Neutrophil (primary cell): Measurements from ENCODE around the gene DOK1.

Source experiments
- H3K27ac ChIP-seq: fragments of 200-600 bp; sonication (generic); 2 replicates; pipeline ENCODE4 v1.5.1; 2016; ENCODE audit warnings: mild to moderate bottlenecking, moderate library complexity
- H3K27me3 ChIP-seq: fragments of 200-600 bp; sonication (generic); 2 replicates; pipeline ENCODE4 v1.6.0; 2016; ENCODE audit warnings: mild to moderate bottlenecking
- H3K36me3 ChIP-seq: fragments of 200-600 bp; sonication (generic); 2 replicates; pipeline ENCODE4 v1.5.1; 2017
- H3K4me1 ChIP-seq, 2 experiments: fragments of 200-600 bp in 1 of 2; sonication (generic) in 1 of 2; 1 replicate in 1 of 2; 2 replicates in 1 of 2; pipeline versions ENCODE4 v1.5.1 to v1.6.1; 2013 to 2016; ENCODE audit warnings: low read depth in 1 of 2, low read length in 1 of 2, mild to moderate bottlenecking in 1 of 2, moderate library complexity in 1 of 2; ENCODE audit not compliant: control insufficient read depth in 1 of 2, insufficient read depth in 1 of 2
- H3K4me3 ChIP-seq, 2 experiments: fragments of 200-600 bp in 1 of 2; sonication (generic) in 1 of 2; 1 replicate in 1 of 2; 2 replicates in 1 of 2; pipeline ENCODE4 v1.5.1; 2013 to 2016; ENCODE audit warnings: low read depth in 1 of 2, low read length in 1 of 2, mild to moderate bottlenecking in 1 of 2, moderate library complexity in 1 of 2
- H3K9me3 ChIP-seq: fragments of 200-600 bp; sonication (generic); 2 replicates; pipeline ENCODE4 v1.5.1; 2016
- CTCF ChIP-seq: fragments of 200-600 bp; sonication (generic); IDR thresholded peaks from 2 replicates; pipeline ENCODE4 v1.5.1; 2016; ENCODE audit warnings: antibody characterized with exemption

DOK1 gene

GRCh38 chr2:74553892-74554819, at the start of gene DOK1, which contains the start of gene LOXL3:
DOK1 (plus strand) TSS chr2:74554720; CDS start chr2:74554755, 35 bp downstream.
LOXL3 (minus strand) TSS chr2:74553942; CDS start chr2:74552634, 1,308 bp downstream.
- H3K27me3 ChIP-seq, result peaks cover 6% of the 10 kb centered on the region
- H3K4me3 ChIP-seq, result peak within 1 kb of the TSS; percentile 92 to 97
- peaks cover 18% of the 10 kb centered on the region for H3K36me3 ChIP-seq
- peaks cover 57 to 65% of the 10 kb centered on the region in 2 experiments for H3K4me1 ChIP-seq
- H3K9me3 ChIP-seq, result no peaks in the 10 kb centered on the region
- TF ChIP-seq CTCF, result peak; percentile 3
- H3K27ac ChIP-seq, result peak within 1 kb of the TSS; percentile 85

- Histone ChIP-seq H3K27me3 (peaks cover 76% of the 10 kb centered on the region), H3K9me3 (no peaks in the 10 kb centered on the region), H3K4me1 (peaks cover 35 to 42% of the 10 kb centered on the region in 2 experiments), H3K4me3 (no peak overlapping the region), H3K36me3 (peaks cover 13% of the 10 kb centered on the region), H3K27ac (no peak overlapping the region)
- TF ChIP-seq CTCF, result no peak
These were observed 48.9 kb upstream of the DOK1 start for GRCh38 chr2:74505448-74506246.

- H3K9me3 ChIP-seq, result no peaks in the 10 kb centered on the region
- H3K27ac ChIP-seq, result peak within 1 kb of the TSS; percentile 98
- peak within 1 kb of the TSS; percentile 85 to 97 for H3K4me3 ChIP-seq
- peaks cover 33 to 41% of the 10 kb centered on the region in 2 experiments for H3K4me1 ChIP-seq
- TF ChIP-seq CTCF, result no peak
- peaks cover 76% of the 10 kb centered on the region for H3K27me3 ChIP-seq
- H3K36me3 ChIP-seq, result peaks cover 13% of the 10 kb centered on the region
These were observed 47.2 kb upstream of the DOK1 start, which contains the start of gene PCGF1 for GRCh38 chr2:74507145-74507925. PCGF1 (minus strand) TSS chr2:74507695; CDS start chr2:74507668, 27 bp downstream.

- H3K9me3 ChIP-seq, result no peaks in the 10 kb centered on the region
- peak overlapping the region; percentile 85 to 97 for H3K4me3 ChIP-seq
- peaks cover 76% of the 10 kb centered on the region for H3K27me3 ChIP-seq
- peaks cover 26 to 34% of the 10 kb centered on the region in 2 experiments for H3K4me1 ChIP-seq
- peak overlapping the region; percentile 98 for H3K27ac ChIP-seq
- H3K36me3 ChIP-seq, result peaks cover 13% of the 10 kb centered on the region
- no peak for TF ChIP-seq CTCF
These were observed 46.5 kb upstream of the DOK1 start for GRCh38 chr2:74507926-74508520.
